NOMO-1 treated with dmso at 0.1 percent for 144 hours (cell line): Measurements from ENCODE around the gene ETFRF1.

ENCODE experiments used
- DNase-seq: peaks from one replicate; lab custom pipeline; 2025; ENCODE audit not compliant: unreplicated experiment; lab: John Stamatoyannopoulos, UW

ETFRF1 gene, protein sequence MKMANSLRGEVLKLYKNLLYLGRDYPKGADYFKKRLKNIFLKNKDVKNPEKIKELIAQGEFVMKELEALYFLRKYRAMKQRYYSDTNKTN

DNA sequence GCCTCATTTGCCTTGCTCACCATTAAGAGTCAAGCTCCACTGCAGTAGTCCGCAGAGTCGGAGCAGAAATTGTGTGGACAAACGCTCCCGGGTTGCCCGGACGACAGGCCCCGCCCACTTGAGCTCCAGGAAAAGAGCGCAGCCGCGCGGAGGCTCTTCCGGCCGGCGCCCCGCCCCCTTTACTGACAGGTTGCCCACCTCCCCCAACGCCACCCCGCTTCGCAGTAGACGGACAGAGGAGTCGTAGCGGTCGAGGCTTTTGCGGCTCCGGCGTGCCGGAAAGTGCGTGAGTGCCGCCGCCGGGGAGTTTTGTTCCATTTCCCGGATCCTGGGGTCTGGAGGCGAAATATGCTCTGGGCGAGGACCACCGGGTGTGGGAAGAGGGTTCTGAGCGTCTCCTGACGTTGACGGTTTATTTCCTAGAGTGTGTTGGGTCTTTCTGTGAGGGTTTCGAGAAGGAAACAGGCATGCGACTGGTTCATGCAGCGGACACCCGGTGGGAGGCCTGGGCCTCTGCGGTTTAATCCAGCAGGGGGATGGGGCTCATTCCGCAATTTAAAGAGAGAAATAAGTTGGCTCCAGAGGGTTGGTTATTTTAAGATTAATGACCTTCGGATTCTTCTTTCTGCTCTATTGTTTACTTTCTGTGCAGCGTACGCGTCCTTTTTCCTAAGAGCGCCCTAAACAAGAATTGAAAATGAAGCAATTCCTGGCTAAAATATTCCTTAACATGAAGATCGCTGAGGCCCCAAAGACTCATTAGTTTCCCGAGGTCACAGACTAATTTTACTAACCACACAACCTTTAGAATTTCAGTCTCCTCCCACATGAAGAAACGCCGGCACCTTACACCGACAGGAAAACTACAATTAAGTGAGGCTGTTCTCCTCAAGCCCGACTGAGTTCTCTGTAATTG lies at the start of gene ETFRF1, which contains the start of gene DNAI7:
TSS of gene ETFRF1 (plus strand) at position 182 of the 916 bp plus-strand sequence. CDS start 8,720 bp downstream, outside the sequence.
TSS of gene DNAI7 (minus strand) at position 105 of the 916 bp plus-strand sequence. CDS start at position 23, 82 bp downstream.
- peak; percentile 96 for DNase-seq

DNA sequence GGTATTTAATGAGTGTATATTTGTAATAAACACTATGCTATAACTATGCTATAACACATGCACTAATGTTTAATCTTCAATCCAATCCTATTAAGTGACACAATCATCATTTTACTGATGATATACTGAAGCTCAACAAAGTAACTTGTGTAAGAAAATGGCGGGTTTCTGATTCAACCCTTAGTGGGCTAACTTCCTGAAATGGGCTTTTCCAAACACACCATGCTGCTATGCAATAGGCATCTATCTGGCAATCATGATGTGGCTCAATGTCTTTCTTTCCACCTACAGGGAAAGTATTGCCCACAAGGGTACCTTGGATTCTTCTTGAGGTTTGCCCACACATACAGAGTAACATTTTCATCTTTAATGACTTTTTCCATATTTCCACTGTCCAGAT lies 48.4 kb upstream of the ETFRF1 start:
- DNase-seq, result no peak

DNA sequence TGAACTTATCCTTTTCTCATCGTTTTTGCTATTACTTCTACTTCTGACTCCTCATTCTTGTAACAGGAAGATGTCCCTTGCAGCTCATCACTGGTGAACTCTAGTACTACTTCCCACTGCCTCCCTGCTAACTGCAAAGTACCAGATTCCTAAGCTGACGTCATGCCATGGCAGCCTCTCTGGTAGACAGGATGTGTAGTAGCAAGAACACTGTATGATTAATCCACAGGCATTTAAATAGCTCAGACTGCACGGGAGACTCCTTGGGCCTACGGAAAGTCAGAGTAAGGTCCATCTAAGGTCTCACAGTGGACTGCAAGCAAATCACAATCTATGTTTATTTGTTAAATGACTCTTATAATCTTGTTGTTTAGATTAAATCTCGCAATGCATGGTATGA lies 43.6 kb upstream of the ETFRF1 start:
- no peak for DNase-seq

DNA sequence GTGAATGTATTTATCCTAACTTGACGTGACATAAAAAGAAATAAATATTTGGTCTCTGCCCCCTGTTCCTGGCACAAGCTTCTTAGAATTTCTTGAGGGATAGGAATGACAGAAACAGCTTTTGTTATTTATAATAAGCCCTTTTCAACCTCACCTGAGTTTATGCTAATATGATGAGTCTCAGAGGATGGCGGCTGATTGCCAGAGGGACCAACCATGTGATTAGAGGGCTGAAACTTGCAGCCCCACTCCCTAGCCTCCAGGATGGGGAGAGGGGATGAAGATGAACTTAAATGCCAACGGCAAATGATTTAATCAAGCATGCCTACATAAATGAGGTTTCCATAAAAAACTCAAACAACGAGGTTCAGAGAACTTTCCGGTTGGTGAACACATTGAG lies 43.0 kb upstream of the ETFRF1 start:
- DNase-seq, result no peak

DNA sequence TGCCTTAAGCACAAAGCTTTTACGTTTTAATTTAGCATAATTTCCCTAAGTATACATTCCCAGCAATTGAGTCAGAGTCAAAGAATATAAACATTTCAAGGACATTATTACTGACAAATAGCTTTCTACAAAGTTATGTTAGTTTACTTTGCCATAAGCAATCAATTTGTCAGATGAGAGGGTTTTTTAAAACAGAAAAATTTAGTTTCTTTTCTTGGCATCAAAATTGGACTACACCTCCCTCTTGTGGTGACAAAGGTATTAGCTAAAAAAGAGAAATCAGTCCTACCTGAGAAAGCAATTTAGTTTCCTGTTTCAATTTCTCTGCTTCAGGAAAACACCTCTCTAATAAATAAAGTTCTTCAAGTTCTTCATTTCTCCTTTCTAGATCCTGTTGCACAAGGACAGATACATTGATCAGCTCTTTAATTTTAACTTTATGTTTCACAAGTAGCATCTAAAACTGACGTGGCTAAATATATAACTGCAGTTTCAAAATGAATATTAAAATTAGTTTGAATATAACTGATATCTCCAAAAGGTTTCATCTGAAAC lies 39.9 kb upstream of the ETFRF1 start:
- no peak for DNase-seq

DNA sequence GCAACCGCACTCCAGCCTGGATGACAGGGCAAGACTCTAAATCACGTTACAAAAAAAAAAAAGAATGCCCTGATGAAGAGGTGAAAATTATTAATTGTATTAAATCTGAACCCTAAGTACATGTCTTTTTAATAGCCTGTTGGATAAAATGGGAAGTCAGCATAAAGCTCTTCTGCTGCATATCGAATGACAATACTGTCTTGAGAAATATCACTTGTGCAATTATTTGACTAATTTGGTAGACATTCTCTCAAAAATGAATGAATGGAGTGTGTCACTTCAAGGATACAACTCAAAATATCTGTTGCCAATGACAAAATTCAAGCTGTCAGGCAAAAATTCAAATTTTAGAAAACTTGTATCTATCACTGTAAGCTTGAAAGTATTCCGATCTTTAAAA lies 39.0 kb upstream of the ETFRF1 start:
- DNase-seq, result no peak

DNA sequence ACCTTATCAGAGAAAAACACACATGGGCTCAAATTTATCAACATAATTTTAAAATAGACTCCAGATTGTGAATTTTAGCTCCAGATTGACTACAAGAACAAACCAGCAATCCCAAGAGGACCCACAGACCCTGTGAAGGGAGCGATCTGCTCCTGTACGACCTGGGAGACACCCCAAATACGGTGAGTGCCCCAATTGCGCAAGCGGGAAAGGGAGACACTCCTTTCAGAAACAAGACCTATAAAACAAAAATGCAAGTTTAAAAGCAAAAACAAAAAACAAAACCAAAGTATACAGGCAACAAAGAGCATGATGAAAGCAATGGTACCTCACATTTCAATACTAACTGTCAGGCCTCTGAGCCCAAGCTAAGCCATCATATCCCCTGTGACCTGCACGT lies 32.2 kb upstream of the ETFRF1 start:
- DNase-seq, result no peak

DNA sequence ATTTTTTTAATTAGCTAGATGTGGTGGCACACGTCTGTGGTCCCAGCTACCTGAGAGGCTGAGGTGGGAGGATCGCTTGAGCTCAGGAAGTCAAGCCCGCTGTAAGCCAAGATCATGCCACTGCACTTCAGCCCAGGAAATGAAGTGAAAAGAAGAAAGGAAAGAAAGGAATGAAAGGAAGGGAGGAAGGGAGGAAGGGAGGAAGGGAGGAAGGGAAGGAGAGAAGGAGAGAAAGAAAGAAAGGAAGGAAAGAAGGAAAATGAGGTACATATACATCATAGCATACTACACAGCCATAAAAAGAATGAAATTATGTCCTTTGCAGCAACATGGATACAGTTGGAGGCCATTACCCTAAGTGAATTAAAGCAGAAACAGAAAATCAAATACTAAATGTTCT lies 12.3 kb upstream of the ETFRF1 start:
- DNase-seq, result no peak

DNA sequence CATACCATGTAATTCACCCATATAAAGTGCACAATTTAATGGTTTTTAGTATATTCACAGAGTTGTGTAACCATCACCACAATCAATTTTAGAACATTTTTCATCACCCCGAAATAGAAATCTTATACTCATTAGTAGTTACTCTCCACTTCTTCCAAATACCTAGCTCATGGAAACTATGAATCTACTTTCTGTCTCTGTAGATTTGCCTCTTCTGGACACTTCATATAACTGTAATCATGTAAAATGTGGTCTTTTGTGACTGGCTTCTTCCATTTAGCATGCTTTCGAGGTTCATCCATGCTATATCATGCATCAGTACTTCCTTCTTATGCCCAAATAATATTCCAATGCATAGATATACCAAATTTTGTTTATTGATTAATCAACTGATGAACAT lies 10.9 kb upstream of the ETFRF1 start:
- no peak for DNase-seq

DNA sequence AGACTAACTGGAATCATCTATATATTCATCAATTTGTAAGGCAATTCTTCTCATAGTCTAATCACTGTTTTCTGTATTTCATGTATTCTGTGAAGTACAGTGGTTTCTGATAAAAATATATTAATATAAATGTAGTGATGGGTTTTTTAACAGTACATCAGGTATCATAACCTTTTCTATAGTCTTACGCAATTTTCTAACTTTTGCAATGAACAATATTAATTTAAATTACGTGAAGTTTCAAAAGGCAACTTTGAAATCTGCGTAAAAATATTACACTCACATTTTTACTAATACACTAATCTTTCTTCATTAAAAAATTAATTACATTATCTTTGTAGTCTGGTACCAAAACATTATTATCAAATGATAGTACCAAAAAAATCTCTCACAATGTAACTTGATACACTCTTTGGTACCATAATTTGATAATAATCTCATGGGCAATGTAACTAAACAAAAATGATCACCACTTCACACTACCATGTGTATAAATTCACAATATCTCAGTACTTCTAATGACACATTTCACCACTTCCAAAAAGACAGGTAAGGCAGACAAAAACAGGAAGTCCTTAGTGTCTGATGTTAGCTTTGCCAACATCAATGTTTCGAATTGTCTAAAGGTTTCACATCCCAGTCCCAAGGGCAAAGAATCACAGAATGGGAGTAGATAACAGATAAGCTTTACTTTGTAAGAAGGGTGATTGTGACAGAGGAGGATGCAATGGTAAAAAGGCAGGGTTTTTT lies 8.8 kb upstream of the ETFRF1 start:
- no peak for DNase-seq

DNA sequence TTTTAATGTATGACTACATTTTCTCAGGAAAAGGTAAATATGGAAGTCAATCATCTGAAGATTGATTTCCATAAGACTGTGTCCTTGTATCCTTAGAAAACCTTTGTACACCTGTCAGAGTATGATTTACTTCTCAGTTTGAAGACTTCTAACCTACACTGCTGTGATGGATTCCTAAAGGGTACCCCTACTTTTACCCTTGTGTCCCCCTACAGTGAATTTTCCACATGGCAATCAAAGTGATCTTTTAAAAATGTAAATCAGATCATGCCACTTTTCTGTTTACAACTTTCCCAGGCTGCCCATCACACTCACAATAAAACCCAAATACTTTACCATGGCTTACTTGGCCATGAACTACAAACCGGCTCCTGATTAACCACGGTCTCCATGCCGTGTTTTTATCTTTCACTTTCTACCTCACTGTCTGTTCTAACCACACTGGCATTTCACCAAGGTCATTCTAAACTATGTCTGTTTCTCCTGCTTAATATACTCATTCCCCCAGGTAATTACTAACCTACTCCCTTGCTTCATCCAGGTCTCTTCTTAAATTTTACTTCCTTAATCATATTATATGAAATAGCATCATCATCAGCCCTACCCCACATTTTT lies 8.1 kb upstream of the ETFRF1 start:
- DNase-seq, result no peak

DNA sequence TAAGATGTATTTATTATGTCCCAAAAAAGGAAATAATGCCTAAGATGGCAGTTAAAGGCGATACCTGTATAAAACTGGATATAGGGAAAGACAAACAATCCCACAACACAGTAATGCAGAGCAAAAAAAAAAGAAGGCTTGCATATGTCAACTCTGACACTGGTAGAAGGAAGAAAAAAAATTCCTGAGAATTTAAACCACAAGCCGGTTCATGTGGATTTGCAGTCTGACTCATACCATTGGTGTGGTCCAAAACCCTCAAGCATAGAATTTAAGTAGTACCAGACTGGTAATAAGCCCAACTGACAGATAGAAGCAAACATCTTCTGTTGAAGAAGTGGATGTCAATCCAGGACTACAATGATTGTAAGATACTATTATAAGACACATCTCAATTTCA lies 7.3 kb upstream of the ETFRF1 start:
- no peak for DNase-seq

DNA sequence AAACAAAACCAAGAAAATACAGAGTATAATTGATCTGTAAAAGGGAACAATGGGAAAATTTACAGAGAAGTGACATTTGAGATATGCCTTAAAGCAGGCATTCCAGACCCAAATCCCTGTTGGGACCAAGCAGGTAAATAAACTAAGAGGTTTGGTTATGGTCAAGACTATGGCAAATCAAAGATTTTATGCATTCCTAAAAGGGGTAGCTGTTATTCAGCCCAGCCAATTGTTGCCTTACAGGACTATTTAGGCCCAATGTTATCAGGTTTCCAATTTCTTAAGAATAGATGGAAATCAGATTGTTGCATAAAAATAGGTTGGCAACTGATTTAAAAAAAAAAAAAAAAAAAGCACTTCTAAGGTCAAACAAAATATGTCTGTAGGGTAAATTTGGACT lies 5.4 kb upstream of the ETFRF1 start:
- no peak for DNase-seq

DNA sequence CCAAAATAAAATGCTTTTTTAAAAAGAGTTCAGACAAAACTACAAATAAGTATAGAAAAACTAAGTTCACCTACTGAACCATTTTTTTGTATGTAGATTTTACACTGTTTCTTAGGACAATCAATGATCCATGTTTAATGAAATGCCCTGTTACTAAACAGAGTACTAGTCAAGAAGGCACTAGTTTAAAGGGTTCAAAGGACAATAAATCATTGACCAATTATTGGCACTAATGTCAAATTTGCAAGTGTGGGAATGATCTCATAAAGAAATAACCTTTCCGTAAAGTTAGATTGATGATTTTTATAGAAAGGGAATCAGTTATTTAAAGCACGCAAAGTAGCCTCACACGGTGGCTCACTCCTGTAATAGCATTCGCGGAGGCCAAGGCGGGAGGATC lies 4.2 kb upstream of the ETFRF1 start:
- DNase-seq, result no peak

DNA sequence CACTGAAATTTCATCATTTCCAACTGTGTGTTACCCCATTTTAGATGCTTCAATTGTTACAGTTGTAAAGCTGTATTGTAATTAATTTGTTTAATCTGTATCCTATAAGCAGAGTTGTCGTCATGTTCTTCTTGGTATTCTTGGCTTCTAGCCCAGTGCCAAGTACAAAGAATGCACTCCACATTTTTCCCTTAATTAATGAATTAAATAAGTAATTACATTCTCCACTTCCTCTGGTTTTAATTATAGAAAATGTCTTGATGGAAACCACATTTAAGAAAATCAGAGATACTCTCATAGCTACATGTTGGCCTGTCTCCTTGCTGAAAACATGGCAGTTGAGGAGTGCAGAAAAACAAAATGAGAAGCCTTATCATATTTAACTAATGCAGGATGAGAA lies 823 bp upstream of the ETFRF1 start:
- no peak for DNase-seq

DNA sequence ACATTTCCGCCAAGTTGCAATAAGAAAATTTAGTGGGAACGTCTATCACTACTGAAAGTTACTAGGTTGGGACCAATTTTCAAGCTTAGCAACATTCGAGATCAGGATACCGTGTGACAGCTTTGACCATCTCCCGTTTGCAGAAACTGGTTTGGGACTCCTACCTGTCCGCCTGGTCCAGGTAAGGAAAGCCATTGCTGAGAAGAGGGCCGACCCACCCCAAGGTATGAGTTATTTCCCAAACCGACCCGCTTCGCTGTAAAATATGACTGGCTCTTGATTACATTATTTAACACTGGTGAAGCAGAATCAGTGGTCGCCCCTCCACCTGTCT lies 348 bp upstream of the ETFRF1 start:
- DNase-seq, result no peak

DNA sequence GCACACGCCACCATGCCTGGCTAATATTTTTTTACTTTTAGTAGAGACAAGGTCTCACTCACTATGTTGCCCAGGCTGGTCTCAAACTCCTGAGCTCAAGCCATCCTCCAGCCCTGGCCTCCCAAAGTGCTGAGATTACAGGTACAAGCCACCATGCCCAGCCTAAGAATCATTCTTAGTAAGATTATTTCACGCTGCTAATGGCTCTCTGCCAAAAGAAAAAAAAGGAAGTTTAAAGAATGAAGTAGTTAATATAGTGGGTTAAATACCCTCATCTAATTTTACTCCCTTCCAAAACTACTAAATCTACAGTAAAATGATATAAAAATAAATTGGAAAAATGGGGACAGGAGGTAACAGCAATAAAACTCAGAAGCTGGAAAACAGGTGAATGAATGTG lies 2.6 kb downstream of the ETFRF1 start:
- DNase-seq, result no peak

DNA sequence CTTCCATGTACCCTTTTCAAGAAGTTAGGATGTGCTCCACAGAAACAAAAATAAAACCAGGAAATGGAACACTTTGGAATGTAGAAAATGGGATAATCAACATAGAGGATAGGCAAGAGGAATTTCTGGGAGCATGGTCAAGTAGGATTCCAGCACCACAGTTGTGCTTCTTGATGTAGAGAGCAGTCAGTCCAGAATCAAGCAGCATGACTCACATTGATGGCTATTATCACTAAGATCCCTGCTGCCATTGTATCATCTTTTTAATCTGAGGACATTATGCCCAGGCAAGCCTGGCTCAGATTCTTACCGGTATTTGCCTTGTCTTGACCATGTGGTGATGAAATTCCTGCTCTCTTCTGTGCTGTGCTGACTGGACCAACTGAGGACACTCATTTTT lies 5.7 kb downstream of the ETFRF1 start:
- DNase-seq, result no peak

DNA sequence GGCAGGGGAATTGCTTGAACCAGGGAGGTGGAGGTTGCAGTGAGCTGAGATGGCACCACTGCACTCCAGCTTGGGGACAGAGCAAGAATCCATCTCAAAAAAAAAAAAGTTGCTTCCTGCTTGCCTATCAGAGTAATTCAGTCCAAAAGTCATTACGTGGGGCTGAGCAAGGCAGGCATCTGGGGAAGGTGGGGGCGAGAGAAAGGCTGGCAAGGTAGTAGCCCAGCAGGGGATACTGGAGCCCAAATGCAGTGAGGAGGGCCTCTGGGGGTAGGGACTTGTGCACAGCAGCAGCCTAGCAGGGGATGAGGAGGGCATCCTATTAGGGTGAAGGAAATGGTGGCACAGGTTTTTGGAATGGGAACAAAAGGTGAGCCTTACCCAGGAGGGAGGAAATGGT lies 7.1 kb downstream of the ETFRF1 start:
- DNase-seq, result no peak

DNA sequence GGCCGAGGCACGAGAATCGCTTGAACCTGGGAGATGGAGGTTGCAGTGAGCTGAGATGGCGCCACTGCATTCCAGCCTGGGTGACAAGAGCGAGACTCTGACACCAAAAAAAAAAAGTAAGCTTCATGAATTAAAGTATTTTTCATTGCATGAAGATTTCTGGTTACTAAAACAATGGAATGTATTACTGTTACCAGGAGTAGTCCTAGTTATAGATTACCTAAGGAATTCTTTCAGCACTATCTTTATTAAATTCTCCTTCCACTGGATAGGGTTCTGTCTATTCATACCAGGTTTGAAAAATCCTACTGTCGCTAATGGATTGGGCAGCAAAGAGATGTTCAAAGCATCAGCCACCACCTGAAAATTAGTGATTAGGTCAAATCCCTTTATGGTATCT lies 12.4 kb downstream of the ETFRF1 start:
- DNase-seq, result no peak

DNA sequence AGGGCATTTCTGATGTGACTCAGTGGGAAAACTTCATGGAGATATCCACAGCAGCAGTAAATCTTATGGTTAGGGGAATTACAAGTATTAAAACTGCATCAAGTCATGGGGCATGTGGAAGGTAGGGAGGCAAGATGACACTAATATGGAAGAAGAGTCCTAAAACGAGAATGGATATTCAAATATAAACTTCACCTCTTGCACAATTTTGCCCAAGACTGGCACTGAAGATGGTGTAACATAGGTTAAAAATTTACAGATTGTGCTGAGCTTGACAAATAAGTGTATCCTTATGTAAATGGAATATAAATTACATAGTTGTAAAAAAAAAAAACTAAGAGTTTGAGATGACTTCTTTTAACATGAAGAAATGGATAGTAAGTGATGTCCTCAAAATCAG lies 12.8 kb downstream of the ETFRF1 start:
- DNase-seq, result no peak
